MCF 10A (cell line): ENCODE data around the gene NUBP2. TPM values are rescaled to one million over a fixed set of nuclear protein-coding genes. Genes with fewer than 3 reads are reported as not detected.

Experiments
- BruUV-seq: library from RNA; stranded (reverse); fragments of 400-500 nt; replicated peaks from 2 replicates; lab custom pipeline; 2021; lab: Mats Ljungman, UMichigan
- CTCF ChIA-PET: fragments of 300-600 bp; sonication (Branson Sonifier 250); formaldehyde crosslinking; extraction: SDS; loops from one replicate; lab custom pipeline; 2021; ENCODE audit warnings: antibody characterized with exemption, inconsistent platforms; lab: Yijun Ruan, JAX
- POLR2A ChIA-PET: fragments of 300-600, 350-650 bp; sonication (Branson Sonifier 250); formaldehyde crosslinking; extraction: SDS; loops from one replicate; lab custom pipeline; 2020; ENCODE audit warnings: antibody characterized with exemption, inconsistent platforms; lab: Yijun Ruan, JAX
- DNase-seq: peaks from one replicate; pipeline ENCODE4 v3.0.0-alpha.2; 2018; ENCODE audit not compliant: unreplicated experiment
- H3K27ac Mint-ChIP-seq: one replicate; pipeline ENCODE4 v1.8.0; 2022; ENCODE audit warnings: mild to moderate bottlenecking, low read depth, mixed read lengths; ENCODE audit not compliant: unreplicated experiment
- H3K27me3 Mint-ChIP-seq: one replicate; pipeline ENCODE4 v1.8.0; 2022; ENCODE audit warnings: mixed read lengths; ENCODE audit not compliant: insufficient read depth, unreplicated experiment
- H3K36me3 Mint-ChIP-seq: one replicate; pipeline ENCODE4 v1.8.0; 2022; ENCODE audit warnings: mild to moderate bottlenecking, moderate library complexity, mixed read lengths; ENCODE audit not compliant: insufficient read depth, unreplicated experiment
- H3K4me1 Mint-ChIP-seq: one replicate; pipeline ENCODE4 v1.8.0; 2022; ENCODE audit warnings: mixed read lengths; ENCODE audit not compliant: insufficient read depth, unreplicated experiment
- H3K4me3 Mint-ChIP-seq: one replicate; pipeline ENCODE4 v1.8.0; 2022; ENCODE audit warnings: mild to moderate bottlenecking, moderate library complexity, mixed read lengths; ENCODE audit not compliant: unreplicated experiment
- H3K9me3 Mint-ChIP-seq: one replicate; pipeline ENCODE4 v1.8.0; 2022; ENCODE audit warnings: mixed read lengths; ENCODE audit not compliant: unreplicated experiment
- CTCF ChIP-seq: fragments of 200-600 bp; IDR thresholded peaks from one replicate; pipeline ENCODE4 v1.8.0; 2022; ENCODE audit warnings: antibody characterized with exemption, mild to moderate bottlenecking; ENCODE audit not compliant: unreplicated experiment
- intact Hi-C: fragments of 100-400 bp; cut with micrococcal nuclease; formaldehyde crosslinking; loops from 2 replicates; pipeline ENCODE4 v1.14.1; 2022
- total RNA-seq: library from RNA; stranded (reverse); gene quantifications from 2 replicates; pipeline ENCODE4 v1.2.3, GENCODE V29; 2022

Gene NUBP2
- total RNA-seq, 1 experiment from 2014 or later = 71.3 TPM

GRCh38 chr16:1740234-1740633 lies 42.5 kb upstream of the NUBP2 start:
- Mint-ChIP-seq H3K36me3 (peaks cover 9% of the 10 kb centered on the region), H3K27me3 (no peaks in the 10 kb centered on the region), H3K9me3 (no peaks in the 10 kb centered on the region), H3K27ac (no peak overlapping the region), H3K4me1 (peaks cover 14% of the 10 kb centered on the region), H3K4me3 (no peak overlapping the region)
- CTCF ChIA-PET = no interaction called here
- no peak for DNase-seq
- POLR2A ChIA-PET = no interaction called here
- intact Hi-C loops = no loop called here
- no peak for TF ChIP-seq CTCF
- no TSS peak for BruUV-seq

GRCh38 chr16:1740781-1741490 lies 41.8 kb upstream of the NUBP2 start:
- Mint-ChIP-seq H3K9me3 (no peaks in the 10 kb centered on the region), H3K27me3 (no peaks in the 10 kb centered on the region), H3K4me1 (peaks cover 21% of the 10 kb centered on the region), H3K27ac (no peak overlapping the region), H3K4me3 (no peak overlapping the region), H3K36me3 (peaks cover 16% of the 10 kb centered on the region)
- no peak for TF ChIP-seq CTCF
- BruUV-seq = no TSS peak
- intact Hi-C loops = no loop called here
- CTCF ChIA-PET = no interaction called here
- DNase-seq = no peak
- POLR2A ChIA-PET = no interaction called here

- POLR2A ChIA-PET = interaction anchor here (0.6 kb wide), 1 partner anchor 36 kb away, joined by 3 read pairs; the partner anchor contains the start of gene MAPK8IP3
- intact Hi-C loops = no loop called here
- Mint-ChIP-seq H3K27me3 (no peaks in the 10 kb centered on the region), H3K4me3 (no peak overlapping the region), H3K9me3 (no peaks in the 10 kb centered on the region), H3K27ac (no peak overlapping the region), H3K4me1 (peaks cover 27% of the 10 kb centered on the region), H3K36me3 (peaks cover 20% of the 10 kb centered on the region)
- no TSS peak for BruUV-seq
- CTCF ChIA-PET = interaction anchor here (0.6 kb wide), 1 partner anchor 299 kb away, joined by 3 read pairs; no protein-coding TSS in a partner anchor
- no peak for TF ChIP-seq CTCF
- no peak for DNase-seq
Measured at GRCh38 chr16:1741553-1742165, 41.1 kb upstream of the NUBP2 start.
